ENCODE results near the gene TMEM87B. TPM values are rescaled to one million over a fixed set of nuclear protein-coding genes. Genes with fewer than 3 reads are reported as not detected.
A peak's percentile ranks its signal among the peaks of the same experiment; 100 is the strongest.
"Not testable (repeated sequence)": the region's sequence is repeated elsewhere in the genome, so short reads cannot be mapped to it uniquely, and the experiment has no call there.

Gene TMEM87B
- total RNA-seq, 1 donor from 2014 or later, result 5.7 TPM

GRCh38 chr2:112110966-112111365, 55.9 kb downstream of the TMEM87B start:
- H3K4me1 ChIP-seq, result no peaks in the 10 kb centered on the region
- DNase-seq, result no peak
- no peak overlapping the region for H3K27ac ChIP-seq (replicated peaks)
- H3K36me3 ChIP-seq, result peaks cover 63% of the 10 kb centered on the region
- no peak overlapping the region for H3K4me3 ChIP-seq
- intact Hi-C loops (cut with micrococcal nuclease), result no loop called here
- TF ChIP-seq CTCF (IDR thresholded peaks at IDR 0.05; ENCODE audit: borderline replicate concordance), result no peak
- no peaks in the 10 kb centered on the region for H3K27me3 ChIP-seq (ENCODE audit: low read depth)
- H3K9me3 ChIP-seq (replicated peaks), result peaks cover 26% of the 10 kb centered on the region

DNA sequence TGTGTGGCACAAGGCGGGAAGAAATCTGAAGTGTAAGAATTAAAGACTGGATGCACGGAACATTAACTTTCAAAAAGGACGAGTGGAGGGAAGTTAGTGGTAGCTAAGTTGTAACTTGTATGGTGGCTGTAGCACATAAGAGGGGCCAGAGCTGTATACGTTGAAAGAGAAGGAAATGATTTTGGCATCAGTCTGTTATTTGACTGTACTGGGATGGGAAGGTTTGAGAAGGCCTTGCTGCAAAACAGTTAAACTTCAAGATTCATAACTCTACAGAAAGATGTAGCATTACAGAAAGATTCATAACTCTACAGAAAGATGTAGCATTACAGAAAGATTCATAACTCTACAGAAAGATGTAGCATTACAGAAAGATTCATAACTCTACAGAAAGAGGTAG, 58.3 kb downstream of the TMEM87B start:
- peaks cover 69% of the 10 kb centered on the region for H3K36me3 ChIP-seq
- H3K27ac ChIP-seq (replicated peaks); H3K4me1 ChIP-seq; DNase-seq; H3K4me3 ChIP-seq; H3K27me3 ChIP-seq (ENCODE audit: low read depth); intact Hi-C loops (cut with micrococcal nuclease): not testable (repeated sequence)
- peaks cover 18% of the 10 kb centered on the region for H3K9me3 ChIP-seq (replicated peaks)

DNA sequence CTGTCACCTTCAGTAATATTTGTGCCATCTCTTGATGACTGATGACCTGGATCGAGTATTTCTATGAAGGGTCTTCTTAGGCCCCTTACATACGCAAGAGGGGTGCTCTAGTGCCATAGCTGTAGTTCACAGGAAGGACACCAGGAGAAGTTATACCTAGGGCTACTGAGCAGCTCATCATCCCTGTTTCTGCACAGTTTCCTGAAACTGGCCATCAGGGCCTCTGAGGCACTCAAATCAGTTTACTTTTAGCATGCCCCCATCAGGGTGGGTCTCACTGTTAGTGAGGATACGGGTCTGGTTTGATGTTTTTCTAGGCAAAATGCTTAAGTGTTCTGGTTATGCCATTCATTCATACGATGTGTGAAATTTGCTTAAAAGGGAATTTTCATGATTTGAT, 63.1 kb downstream of the TMEM87B start:
- peaks cover 26% of the 10 kb centered on the region for H3K36me3 ChIP-seq
- intact Hi-C loops (cut with micrococcal nuclease), result no loop called here

GRCh38 chr2:112121682-112122254, 66.7 kb downstream of the TMEM87B start:
- H3K27me3 ChIP-seq (ENCODE audit: low read depth), result no peaks in the 10 kb centered on the region
- no peak overlapping the region for H3K4me3 ChIP-seq
- peaks cover 13% of the 10 kb centered on the region for H3K36me3 ChIP-seq
- no peak for DNase-seq
- peak; percentile 75 for TF ChIP-seq CTCF (IDR thresholded peaks at IDR 0.05; ENCODE audit: borderline replicate concordance)
- intact Hi-C loops (cut with micrococcal nuclease), result no loop called here
- no peaks in the 10 kb centered on the region for H3K4me1 ChIP-seq
- no peaks in the 10 kb centered on the region for H3K9me3 ChIP-seq (replicated peaks)
- no peak overlapping the region for H3K27ac ChIP-seq (replicated peaks)

More for the DNA sequence above, 63.1 kb downstream of the TMEM87B start:
- no peak overlapping the region for H3K27ac ChIP-seq (replicated peaks)
- no peak overlapping the region for H3K4me3 ChIP-seq
- H3K27me3 ChIP-seq (ENCODE audit: low read depth), result no peaks in the 10 kb centered on the region
- no peak for DNase-seq
- TF ChIP-seq CTCF (IDR thresholded peaks at IDR 0.05; ENCODE audit: borderline replicate concordance), result no peak
- H3K4me1 ChIP-seq, result no peaks in the 10 kb centered on the region
- no peaks in the 10 kb centered on the region for H3K9me3 ChIP-seq (replicated peaks)

GRCh38 chr2:112129060-112129459, 74.0 kb downstream of the TMEM87B start:
- Histone ChIP-seq H3K27ac (replicated peaks) (no peak overlapping the region), H3K4me3 (no peak overlapping the region), H3K4me1 (no peaks in the 10 kb centered on the region), H3K27me3 (ENCODE audit: low read depth) (no peaks in the 10 kb centered on the region), H3K9me3 (replicated peaks) (peaks cover 19% of the 10 kb centered on the region), H3K36me3 (no peaks in the 10 kb centered on the region)
- TF ChIP-seq CTCF (IDR thresholded peaks at IDR 0.05; ENCODE audit: borderline replicate concordance), result no peak
- intact Hi-C loops (cut with micrococcal nuclease), result no loop called here
- DNase-seq, result no peak

DNA sequence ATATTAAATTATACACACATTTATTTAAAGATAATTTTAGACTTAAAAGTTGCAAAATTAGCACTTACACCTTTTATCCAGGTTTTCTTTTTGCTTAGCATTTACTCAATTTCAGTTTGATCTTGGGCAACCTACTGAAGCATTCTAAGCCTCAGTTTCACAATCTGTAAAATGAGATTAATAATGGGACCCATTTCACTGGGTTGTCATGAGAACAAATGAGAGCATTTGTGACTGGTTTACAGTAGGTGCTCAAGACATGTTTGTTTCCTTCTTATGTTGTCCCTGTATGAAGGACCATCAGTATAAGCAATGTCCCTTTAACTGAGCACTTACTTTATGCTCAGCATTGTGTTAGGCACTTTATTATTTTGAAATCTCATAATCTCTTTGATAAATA, 78.3 kb downstream of the TMEM87B start:
- TF ChIP-seq CTCF (IDR thresholded peaks at IDR 0.05; ENCODE audit: borderline replicate concordance), result no peak
- Histone ChIP-seq H3K27me3 (ENCODE audit: low read depth) (peaks cover 35% of the 10 kb centered on the region), H3K4me1 (peaks cover 10% of the 10 kb centered on the region), H3K9me3 (replicated peaks) (peaks cover 19% of the 10 kb centered on the region), H3K4me3 (no peak overlapping the region), H3K27ac (replicated peaks) (no peak overlapping the region), H3K36me3 (no peaks in the 10 kb centered on the region)
- DNase-seq, result no peak
- intact Hi-C loops (cut with micrococcal nuclease), result no loop called here
